GM18870 (cell line): ENCODE data around the gene ZNF48.

ENCODE experiments used
- ATAC-seq: cut with Tn5 transposase; IDR thresholded peaks from one replicate; pipeline ENCODE4 v1.9.1; 2021; ENCODE audit warnings: moderate library complexity; ENCODE audit not compliant: unreplicated experiment

ZNF48 gene

DNA sequence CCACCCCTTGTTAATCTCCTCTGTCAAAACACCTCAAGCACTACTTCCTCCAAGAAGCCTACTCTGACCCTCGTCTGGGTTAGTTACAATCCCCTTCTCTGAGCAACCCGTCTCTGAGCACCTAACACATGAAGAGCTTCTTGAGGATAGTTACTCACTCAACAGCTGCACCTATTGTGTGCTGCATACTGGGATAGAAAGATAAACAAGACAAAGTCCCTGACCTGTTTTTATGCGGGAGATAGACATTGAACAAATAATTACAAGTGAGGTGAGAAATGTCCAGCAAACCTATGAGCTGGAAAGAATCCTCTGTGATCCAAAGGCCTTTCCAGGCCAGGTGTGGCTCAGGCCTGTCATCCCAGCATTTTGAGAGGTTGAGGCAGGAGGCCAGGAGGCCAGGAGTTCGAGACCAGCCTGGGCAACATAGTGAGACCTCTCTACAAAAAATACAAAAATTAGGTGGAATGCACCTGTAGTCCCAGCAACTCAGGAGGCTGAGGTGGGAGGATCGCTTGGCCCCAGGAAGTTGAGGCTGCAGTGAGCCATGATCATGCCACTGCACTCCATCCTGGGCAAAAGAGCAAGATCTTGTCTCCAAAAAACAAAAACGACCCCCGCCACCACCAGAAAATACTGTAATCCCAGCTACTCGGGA lies 6.7 kb downstream of the ZNF48 start:
- no peak for ATAC-seq

DNA sequence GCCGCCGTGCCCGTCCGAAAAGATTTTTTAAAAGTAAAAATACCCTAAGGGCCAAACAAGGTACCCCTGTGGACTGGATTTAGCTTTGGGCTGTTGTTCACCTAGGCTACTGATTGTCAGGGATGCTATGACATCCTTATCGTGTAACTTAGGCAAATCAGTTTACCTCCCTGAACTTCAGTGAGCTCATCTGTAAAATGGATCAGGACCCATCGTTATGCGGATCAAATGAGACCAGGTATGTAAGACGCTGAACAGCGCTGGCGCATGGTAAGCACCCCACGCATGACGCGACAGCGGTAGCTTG lies 11.5 kb downstream of the ZNF48 start:
- ATAC-seq = no peak

DNA sequence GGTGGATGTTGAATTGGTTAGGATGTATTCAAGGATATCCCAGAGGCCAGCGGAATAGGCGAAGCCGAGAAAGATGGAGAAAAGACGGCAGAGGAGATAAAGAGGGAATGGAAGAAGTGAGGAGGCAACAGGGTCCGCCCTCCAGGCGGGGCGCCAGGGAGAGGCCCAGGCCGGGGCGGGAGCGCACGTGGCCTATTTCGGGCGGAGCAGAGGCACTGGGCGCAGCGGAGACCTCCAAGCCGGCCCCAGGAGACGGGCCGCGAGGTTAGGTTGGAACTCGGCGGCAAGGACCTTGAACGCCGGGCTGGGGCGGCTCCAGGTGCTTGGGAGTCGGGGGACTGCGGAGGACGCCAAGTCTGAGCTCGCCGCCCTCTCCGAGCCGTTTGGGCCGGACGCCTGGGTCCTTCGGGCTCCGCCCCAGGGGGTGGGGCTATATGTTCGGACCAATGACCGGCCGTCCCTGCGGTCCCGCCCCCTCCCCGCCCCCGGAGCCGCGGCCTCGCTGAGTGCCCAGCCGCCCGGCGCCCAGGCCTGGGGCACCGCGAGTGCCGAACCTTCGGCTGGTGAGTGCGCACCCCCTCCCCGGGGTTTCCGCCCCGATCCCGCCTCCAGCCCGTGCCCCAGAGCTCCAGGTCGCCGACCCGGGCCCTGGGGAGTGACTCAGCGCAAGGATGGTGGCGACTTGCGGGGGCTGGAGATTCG lies 12.0 kb downstream of the ZNF48 start, which contains the start of gene ZNF771:
TSS of gene ZNF771 (plus strand) at position 505 of the 702 bp plus-strand sequence. CDS start 448 bp downstream, outside the sequence.
- peak; percentile 48 for ATAC-seq

DNA sequence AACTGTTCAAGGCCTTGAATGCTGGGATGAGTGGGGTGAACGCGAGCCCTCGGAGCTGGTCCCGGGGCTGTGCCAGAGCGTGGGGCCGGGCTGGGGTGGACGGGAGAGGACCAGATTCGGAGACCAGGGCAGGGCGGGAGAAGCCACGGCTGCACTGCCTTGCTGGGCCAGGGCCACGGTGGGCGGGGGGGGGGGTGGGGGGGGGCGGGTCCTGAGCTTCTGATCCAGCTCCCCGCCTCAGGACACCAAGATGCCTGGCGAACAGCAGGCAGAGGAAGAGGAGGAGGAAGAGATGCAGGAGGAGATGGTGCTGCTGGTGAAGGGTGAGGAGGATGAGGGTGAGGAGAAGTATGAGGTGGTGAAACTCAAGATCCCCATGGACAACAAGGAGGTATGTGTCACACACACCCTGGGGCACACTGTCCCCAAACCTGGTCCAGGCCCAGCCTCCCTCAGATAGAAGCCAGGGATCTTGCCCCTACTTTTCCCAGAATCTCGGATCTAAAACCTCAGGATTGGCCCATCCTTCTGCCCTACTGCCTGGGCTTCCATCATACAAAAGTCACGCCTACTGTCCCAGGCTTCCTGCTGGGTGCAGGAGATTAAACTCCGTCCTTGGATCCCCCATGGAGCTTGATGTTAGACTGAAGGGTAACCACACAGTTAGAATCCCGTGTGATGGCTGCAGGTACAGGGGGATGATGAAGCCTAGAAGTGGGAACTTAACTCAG lies 12.7 kb downstream of the ZNF48 start:
- ATAC-seq = no peak

DNA sequence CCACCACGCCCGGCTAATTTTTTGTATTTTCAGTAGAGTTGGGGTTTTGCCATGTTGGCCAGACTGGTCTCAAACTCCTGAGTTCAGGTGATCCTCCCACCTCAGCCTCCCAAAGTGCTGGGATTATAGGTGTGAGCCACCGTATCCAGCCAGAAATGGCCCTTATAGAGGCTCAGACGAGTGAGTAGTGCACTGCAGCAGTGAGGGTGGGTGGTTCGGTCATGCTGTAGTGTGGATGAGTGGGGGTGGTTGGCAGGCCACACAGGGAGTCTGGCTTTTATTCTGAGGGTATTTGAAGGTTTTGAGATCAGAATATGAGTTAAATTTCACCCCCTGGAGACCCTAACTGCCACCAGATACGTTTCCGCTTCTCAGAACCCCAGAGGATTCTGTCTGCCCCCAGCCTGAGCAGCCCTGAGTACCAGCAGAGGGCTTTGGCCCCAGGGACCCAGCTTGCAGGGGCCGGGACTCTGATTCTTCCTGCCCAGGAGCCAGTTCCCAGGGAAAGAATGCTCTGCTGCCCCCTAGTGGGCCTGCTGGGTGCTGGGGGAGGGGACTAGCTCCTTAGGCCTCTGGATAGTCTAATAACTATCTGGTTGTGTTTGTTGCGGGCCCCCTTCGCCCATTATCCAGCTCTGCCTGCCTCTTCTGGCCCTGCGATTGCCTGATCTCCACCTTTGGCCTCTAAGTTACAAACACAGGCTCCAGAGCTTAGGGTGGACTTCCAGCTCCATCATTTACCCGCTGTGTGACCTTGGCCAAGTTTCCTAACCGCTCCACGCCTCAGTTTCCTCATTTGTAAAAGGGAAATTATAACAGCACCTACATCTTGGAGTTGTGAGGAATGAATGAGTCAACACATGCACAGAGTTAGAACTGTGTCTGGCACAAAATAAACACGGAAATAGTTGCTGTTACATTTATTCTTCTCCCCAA lies 14.2 kb downstream of the ZNF48 start:
- ATAC-seq = peak; percentile 41

DNA sequence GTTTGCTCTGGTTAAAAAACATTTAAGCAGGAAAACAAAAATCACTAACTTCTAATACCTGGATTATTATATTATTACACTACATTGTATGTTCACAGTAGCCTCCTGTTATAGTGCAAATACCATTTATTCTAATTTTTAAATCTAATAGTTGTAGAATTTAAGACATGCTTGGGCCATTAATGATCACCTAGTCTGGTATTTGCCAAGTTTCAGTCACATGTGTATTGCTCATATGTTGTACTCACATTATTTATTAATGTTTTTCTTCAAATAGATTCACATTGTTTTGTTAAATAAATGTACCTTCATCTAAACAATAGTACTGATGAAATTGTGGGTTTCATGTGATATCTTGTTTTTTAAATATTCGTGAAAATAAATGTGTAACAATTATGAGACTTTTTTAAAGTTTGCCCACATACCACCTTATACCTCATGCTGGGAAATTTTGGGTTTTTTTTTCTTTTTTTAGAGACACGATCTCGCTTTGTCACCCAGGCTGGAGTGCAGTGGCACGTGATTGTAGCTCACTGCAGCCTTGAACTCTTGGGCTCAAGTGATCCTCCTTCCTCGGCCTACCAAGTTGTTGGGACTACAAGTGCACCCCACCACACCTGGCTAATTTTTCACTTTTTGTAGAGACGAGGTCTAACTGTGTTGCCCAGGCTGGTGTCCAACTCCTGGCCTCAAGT lies 18.0 kb downstream of the ZNF48 start:
- no peak for ATAC-seq

DNA sequence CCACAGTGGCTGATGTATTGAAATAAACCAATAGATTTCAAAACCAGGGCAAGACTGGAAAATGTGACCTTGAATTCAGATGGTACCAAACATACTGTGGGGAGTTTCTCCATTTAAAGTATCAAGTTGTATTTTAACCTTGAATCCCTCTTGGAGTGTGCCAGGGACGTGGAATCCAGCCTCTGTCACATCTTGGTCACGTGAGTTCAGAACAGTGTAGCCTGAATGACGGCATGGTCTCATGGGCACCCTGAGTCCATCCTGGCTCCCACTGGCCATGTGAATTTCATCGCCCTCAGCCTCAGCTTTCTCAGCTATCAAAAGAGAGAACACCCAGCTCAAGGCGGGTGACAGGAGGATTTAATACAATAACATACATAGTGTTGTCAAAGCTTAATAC lies 18.9 kb downstream of the ZNF48 start:
- no peak for ATAC-seq

DNA sequence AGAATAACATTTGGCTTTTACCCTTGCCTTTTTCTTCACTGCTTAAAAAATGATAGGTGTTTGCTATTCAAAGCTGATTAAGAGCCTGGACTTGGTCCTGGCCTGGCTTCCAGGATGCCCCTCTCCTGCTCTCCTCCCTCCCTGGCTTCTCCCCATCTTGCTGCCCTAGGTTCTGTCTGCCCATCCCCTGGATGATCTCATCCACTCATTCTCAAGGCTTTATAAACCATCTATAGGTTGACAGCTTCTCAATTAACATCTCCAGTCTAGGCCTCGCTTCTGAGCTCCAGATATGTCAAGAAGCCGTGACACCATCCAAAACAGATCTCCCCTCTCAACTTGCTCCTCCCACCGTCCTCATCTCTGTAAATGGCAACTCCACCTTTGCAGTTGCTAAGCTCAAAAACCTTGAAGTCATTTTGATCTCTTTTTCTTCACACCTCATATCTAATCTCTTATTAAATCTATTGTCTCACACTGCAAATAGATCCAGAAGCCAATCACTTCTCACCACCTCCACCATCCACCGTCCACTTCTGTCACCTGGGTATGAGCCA lies 20.9 kb downstream of the ZNF48 start:
- no peak for ATAC-seq

DNA sequence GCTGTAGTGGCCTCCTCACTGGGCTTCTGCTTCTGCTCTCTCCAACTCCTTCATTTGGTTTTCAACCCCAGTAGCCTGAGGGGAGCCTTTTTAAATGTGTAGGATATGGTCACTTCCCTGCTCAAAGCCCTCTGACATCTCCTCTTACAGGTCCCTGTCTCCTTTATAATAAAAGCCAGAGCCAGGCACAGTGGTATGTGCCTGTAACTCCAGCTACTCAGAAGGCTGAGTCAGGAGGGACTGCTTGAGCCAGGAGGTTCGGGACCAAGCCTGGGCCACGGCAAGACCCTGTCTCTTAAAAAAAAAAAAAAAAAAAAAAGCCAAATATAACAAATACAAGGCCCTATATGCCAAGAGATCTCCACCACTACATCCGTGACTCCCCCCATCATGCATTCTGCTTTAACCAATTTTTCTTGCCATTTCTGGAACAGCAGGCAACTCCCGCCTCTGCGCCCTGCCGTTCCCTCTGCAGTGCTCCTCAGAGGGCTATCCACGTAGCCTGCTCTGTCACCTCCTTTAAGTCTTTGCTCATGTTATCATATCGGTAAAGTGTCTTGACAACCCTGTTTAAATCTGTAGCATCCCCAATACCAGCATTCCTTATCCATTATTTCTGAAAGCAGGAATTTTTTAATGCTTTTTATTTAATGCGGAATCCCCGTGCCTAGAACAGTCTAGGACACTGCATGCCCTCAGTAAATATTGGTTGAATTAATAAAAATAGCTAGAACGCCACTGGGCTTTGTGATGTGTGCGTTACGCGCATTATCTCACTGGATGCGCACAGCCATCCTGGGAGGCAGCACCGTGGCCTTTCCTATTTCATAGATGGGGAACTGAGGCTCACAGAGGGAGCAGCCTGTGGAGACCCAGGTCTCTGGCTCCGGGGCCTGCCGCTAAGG lies 21.7 kb downstream of the ZNF48 start:
- ATAC-seq = no peak

DNA sequence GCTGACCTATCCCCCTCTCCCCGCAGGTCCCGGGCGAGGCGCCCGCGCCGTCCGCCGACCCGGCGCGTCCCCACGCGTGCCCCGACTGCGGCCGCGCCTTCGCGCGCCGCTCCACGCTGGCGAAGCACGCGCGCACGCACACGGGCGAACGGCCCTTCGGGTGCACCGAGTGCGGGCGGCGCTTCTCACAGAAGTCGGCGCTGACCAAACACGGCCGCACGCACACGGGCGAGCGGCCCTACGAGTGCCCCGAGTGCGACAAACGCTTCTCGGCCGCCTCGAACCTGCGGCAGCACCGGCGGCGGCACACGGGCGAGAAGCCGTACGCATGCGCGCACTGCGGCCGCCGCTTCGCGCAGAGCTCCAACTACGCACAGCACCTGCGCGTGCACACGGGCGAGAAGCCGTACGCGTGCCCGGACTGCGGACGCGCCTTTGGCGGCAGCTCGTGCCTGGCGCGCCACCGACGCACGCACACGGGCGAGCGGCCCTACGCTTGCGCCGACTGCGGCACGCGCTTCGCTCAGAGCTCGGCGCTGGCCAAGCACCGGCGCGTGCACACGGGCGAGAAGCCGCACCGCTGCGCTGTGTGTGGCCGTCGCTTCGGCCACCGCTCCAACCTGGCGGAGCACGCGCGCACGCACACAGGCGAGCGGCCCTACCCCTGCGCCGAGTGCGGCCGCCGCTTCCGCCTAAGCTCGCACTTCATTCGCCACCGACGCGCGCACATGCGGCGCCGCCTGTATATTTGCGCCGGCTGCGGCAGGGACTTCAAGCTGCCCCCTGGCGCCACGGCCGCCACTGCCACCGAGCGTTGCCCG lies 22.5 kb downstream of the ZNF48 start:
- ATAC-seq = peak; percentile 46

DNA sequence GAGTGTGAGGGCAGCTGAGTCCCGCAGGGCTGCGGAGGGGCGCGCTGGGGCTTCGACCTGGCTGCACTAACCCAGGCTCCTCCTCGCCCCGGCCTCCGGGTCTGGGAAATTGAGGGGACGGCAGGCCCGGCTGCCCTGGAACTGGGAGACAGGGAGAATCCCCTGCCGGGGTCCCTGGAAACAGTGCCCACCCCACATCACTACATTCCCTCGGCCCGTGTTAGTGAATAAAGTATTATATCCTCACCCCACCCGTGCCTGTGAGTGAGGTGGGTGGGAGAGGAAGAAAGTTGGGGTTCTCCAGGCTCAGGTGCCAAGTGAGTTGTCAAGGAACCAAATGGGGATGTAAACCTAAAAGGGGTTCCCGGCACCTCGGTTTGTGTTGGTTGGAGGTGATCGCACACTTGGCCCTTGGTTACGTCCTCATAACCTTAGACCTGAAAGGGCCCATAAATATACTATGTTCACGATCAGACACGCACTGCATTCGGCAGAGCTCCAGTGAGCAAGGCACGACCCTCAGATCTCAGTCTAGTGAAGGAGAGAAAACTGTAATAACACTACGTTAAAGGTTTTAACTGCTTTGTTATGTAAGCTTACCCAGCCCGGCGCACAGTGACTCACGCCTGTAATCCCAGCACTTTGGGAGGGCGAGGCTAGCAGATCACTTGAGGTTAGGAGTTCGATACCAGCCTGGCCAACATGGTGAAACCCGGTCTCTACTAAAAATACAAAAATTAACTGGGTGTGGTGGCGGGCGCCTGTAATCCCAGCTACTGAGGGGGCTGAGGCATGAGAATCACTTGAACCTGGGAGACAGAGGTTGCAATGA lies 23.3 kb downstream of the ZNF48 start:
- no peak for ATAC-seq

DNA sequence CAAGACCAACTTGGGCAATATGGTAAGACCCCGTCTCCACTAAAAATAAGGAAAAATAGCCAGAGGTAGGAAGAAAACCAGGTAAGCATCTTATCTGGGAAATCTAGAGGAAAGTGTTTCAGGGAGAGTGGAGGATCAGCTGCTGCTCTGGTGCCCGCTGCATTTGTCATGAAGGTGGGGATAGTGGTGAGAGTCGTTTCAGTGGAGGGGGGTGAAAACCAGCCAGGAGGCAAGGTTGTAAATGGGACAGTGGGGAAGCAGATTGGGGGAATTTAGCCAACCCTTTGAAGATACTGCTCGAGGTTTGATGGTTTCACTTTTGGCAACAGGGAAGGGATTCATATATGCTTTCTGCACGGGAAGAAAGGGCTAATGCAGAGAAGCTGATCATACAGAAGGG lies 25.8 kb downstream of the ZNF48 start:
- ATAC-seq = no peak

DNA sequence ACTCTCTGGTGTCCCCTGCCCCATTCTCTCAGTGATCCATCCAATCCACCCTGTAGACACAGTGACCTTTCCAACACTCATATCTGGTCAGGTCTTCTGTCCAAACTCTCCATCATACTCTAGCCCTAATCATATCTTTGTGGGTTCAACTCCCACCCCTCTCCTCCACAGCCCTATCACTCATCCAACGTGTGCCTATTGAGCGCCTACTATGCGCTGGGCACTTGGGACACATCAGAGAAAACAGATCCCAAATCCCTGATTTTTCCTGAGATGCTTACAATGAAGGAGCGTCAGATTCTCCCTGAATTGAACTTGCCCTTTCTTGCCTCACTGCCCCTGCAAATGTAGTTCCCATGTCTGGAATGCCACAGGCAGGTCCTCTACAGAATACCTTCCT lies 32.8 kb downstream of the ZNF48 start:
- ATAC-seq = no peak

DNA sequence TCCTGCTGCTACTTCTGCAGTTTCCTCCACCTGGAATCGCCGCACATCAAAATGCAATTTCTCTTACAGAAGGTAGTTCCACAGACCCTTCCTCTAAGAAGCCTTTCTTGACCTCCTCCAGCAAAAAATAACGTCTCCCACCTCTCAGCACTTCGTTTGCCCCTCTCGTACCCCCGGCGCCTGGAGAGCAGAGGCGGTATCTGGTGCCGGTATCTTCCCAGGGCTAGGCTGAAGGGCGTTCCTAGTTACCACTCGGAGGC lies 34.1 kb downstream of the ZNF48 start:
- ATAC-seq = no peak

DNA sequence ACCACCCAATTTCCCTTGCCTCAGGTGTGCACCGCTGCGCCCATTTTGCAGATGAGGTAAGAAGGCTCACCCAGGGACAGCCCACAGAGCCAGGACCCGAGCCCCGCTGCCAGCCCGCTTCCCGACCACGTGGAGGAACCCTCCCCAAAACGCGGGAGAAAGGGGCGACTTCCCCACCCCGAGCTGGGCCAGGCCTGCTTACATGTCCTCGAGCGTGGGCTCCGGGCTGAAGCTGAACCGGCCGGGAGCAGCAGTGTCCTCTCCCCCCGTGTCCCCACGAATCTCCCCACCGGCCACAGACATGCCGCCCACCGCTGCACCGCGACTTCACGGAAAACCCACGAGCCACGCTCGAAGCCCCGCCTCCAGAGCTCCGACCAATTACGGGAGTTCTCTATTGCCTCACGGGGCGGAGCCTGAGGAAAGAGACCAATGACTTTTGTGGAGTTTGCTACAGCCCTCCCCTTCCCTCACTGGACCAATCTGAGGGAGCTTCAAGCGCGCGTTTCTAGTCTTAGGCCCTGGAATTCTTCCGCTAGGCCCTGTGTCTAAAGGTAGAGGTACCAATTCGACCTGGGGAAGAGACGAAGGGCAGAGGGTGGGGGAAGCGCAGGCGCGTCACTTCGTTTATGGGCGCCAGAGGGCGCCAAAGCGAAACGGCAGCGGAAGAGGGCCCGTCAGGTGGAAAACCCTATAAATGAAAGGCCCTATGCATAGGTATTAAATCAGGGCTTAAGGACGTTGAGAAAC lies 34.6 kb downstream of the ZNF48 start, which contains the start of gene DCTPP1:
TSS of gene DCTPP1 (minus strand) at position 353 of the 750 bp plus-strand sequence. CDS start at position 303, 50 bp downstream.
- ATAC-seq = peak; percentile 93

DNA sequence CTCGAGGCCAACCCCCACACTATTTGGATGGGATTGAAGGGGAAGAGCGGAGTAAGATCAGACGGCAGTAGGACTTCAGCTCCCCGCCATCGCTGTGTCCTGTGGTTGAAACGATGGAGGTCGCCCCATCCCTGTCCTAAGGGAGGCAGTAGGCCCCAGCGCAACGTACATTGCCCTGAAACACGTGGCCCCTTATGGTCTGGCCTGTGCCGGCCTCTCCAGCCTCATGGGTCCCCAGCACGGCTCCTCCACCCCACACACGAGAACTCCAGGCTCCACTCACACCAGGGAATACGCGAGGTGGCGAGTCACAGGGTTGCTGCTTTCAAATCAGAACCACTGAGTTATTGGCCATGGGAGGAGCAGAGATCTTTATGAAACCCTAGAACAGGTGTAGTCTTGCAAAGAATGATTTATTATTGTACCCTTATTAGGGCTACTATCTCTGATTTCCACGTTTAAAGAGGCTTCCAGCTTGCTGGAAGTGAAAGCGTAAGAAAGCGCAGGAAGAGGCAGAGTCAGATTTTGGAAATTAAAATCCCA lies 35.3 kb downstream of the ZNF48 start:
- ATAC-seq = no peak

DNA sequence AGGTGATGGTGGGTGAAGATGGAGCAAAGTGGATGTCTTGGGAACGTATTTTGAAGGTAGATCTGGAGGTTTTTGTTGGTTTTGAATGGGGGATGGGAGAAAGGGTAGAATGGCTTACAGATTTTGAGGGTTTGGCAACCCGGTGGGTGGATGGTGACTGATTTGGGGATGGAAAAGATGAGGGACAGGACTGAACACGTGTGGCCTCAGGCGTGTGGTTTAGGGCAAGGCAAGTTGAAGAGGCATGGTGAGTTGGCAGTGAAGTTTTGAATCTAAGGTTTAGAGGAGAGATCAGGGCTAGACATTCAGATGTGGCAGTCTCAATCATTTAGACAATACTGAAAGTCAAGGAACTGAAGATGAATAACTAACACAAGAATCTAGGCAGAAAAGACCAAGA lies 39.6 kb downstream of the ZNF48 start:
- no peak for ATAC-seq
